Duodenal mucosa (tissue), 2 donors: ENCODE results near the gene NUTM1.
"Not testable (repeated sequence)": the region's sequence is repeated elsewhere in the genome, so short reads cannot be mapped to it uniquely, and the experiment has no call there.

Experiments
- H3K27ac ChIP-seq: one replicate; pipeline ENCODE4 v1.7.0; 2013; ENCODE audit warnings: low read depth, low read length
- H3K27me3 ChIP-seq, 2 donors: one replicate each; pipeline ENCODE4 v1.7.0; 2013; ENCODE audit warnings: low read length in 2 of 2, control low read depth in 1 of 2; ENCODE audit not compliant: insufficient read depth in 2 of 2, control insufficient read depth in 1 of 2
- H3K36me3 ChIP-seq, 2 donors: one replicate each; pipeline ENCODE4 v1.7.0; 2013; ENCODE audit warnings: low read length in 2 of 2, control low read depth in 1 of 2; ENCODE audit not compliant: insufficient read depth in 2 of 2, control insufficient read depth in 1 of 2
- H3K4me1 ChIP-seq, 2 donors: one replicate each; pipeline ENCODE4 v1.7.0; 2013; ENCODE audit warnings: low read length in 2 of 2, control low read depth in 1 of 2; ENCODE audit not compliant: insufficient read depth in 2 of 2, control insufficient read depth in 1 of 2
- H3K4me3 ChIP-seq, 2 donors: one replicate each; pipeline ENCODE4 v1.7.0; 2013; ENCODE audit warnings: low read length in 2 of 2, low read depth in 1 of 2
- H3K9ac ChIP-seq, 2 donors: one replicate each; pipeline ENCODE4 v1.7.0; 2013; ENCODE audit warnings: low read length in 2 of 2, low read depth in 1 of 2
- H3K9me3 ChIP-seq, 2 donors: one replicate each; pipeline ENCODE4 v1.7.0; 2013; ENCODE audit warnings: low read length in 2 of 2, control low read depth in 1 of 2; ENCODE audit not compliant: control insufficient read depth in 1 of 2

Gene NUTM1

GRCh38 chr15:34336991-34337556, 6.0 kb upstream of the NUTM1 start:
- Histone ChIP-seq H3K4me1 (peaks cover 19 to 24% of the 10 kb centered on the region in 2 donors), H3K9me3 (no peaks in the 10 kb centered on the region), H3K9ac (peak overlapping the region; percentile 78 to 88), H3K27me3 (no peaks in the 10 kb centered on the region), H3K27ac (peak overlapping the region; percentile 89), H3K4me3 (peak overlapping the region; percentile 88 to 96), H3K36me3 (no peaks in the 10 kb centered on the region)

GRCh38 chr15:34337557-34338306, 5.4 kb upstream of the NUTM1 start, which contains the start of gene SLC12A6:
Gene SLC12A6, minus strand, starts transcription at chr15:34337781. Its CDS starts 1,101 bp downstream, at chr15:34336680.
- Histone ChIP-seq H3K36me3 (no peaks in the 10 kb centered on the region), H3K27ac (peak within 1 kb of the TSS; percentile 89), H3K4me1 (peaks cover 19 to 26% of the 10 kb centered on the region in 2 donors), H3K4me3 (peak within 1 kb of the TSS; percentile 88 to 96), H3K9ac (peak within 1 kb of the TSS; percentile 78 to 88), H3K27me3 (no peaks in the 10 kb centered on the region), H3K9me3 (no peaks in the 10 kb centered on the region)

- Histone ChIP-seq H3K27ac (no peak overlapping the region), H3K27me3 (no peaks in the 10 kb centered on the region), H3K4me3 (peak overlapping the region; percentile 88 to 96), H3K9me3 (no peaks in the 10 kb centered on the region), H3K4me1 (peaks cover 19 to 26% of the 10 kb centered on the region in 2 donors), H3K9ac (peak overlapping the region; percentile 34 to 78), H3K36me3 (no peaks in the 10 kb centered on the region)
These were observed 4.8 kb upstream of the NUTM1 start for GRCh38 chr15:34338347-34338746.

- H3K4me3 ChIP-seq = no peak overlapping the region
- H3K9me3 ChIP-seq = no peaks in the 10 kb centered on the region
- H3K27me3 ChIP-seq = no peaks in the 10 kb centered on the region
- no peaks in the 10 kb centered on the region for H3K36me3 ChIP-seq
- H3K27ac ChIP-seq = no peak overlapping the region
- peaks cover 14 to 21% of the 10 kb centered on the region in 2 donors for H3K4me1 ChIP-seq
- H3K9ac ChIP-seq = no peak overlapping the region
These were observed 3.2 kb upstream of the NUTM1 start for GRCh38 chr15:34339946-34340345.

GRCh38 chr15:34341381-34342212, 1.5 kb upstream of the NUTM1 start:
- H3K9me3 ChIP-seq = no peaks in the 10 kb centered on the region
- H3K27me3 ChIP-seq = no peaks in the 10 kb centered on the region
- no peak overlapping the region for H3K27ac ChIP-seq
- H3K4me1 ChIP-seq = peaks cover 9 to 21% of the 10 kb centered on the region in 2 donors
- no peak overlapping the region for H3K9ac ChIP-seq
- peak overlapping the region; percentile 85 to 95 for H3K4me3 ChIP-seq
- H3K36me3 ChIP-seq = no peaks in the 10 kb centered on the region

- peak overlapping the region; percentile 65 to 83 for H3K9ac ChIP-seq
- not testable (repeated sequence) for H3K9me3 ChIP-seq, H3K27me3 ChIP-seq, H3K36me3 ChIP-seq
- H3K27ac ChIP-seq = peak overlapping the region; percentile 92
- peaks cover 9 to 15% of the 10 kb centered on the region in 2 donors for H3K4me1 ChIP-seq
- H3K4me3 ChIP-seq = peak overlapping the region; percentile 85 to 95
These were observed 840 bp upstream of the NUTM1 start for GRCh38 chr15:34342213-34342736.

GRCh38 chr15:34347951-34348638, 5.0 kb downstream of the NUTM1 start:
- no peak overlapping the region for H3K9ac ChIP-seq

GRCh38 chr15:34348735-34349300, 5.7 kb downstream of the NUTM1 start:
- Histone ChIP-seq H3K4me1 (no peaks in the 10 kb centered on the region), H3K27me3 (no peaks in the 10 kb centered on the region), H3K4me3 (no peak overlapping the region), H3K9ac (no peak overlapping the region), H3K36me3 (peaks cover 0 to 4% of the 10 kb centered on the region in 2 donors), H3K27ac (no peak overlapping the region), H3K9me3 (no peaks in the 10 kb centered on the region)

More at GRCh38 chr15:34347951-34348638, 5.0 kb downstream of the NUTM1 start:
- Histone ChIP-seq H3K4me3 (no peak overlapping the region), H3K27me3 (no peaks in the 10 kb centered on the region), H3K36me3 (no peaks in the 10 kb centered on the region), H3K9me3 (no peaks in the 10 kb centered on the region), H3K27ac (no peak overlapping the region), H3K4me1 (no peaks in the 10 kb centered on the region)

GRCh38 chr15:34349769-34350168, 6.7 kb downstream of the NUTM1 start:
- H3K36me3 ChIP-seq = peaks cover 5 to 11% of the 10 kb centered on the region in 2 donors
- H3K9me3 ChIP-seq = no peaks in the 10 kb centered on the region
- no peak overlapping the region for H3K9ac ChIP-seq
- no peaks in the 10 kb centered on the region for H3K27me3 ChIP-seq
- H3K27ac ChIP-seq = no peak overlapping the region
- H3K4me3 ChIP-seq = no peak overlapping the region
- no peaks in the 10 kb centered on the region for H3K4me1 ChIP-seq
